ENCODE measurements around the gene HK1.

- no peak for TF ChIP-seq CTCF (IDR thresholded peaks at IDR 0.05)
- peak in 1 of 2 donors; percentile 4 for TF ChIP-seq POLR2A (IDR thresholded peaks at IDR 0.05)
Observed at GRCh38 chr10:69406302-69406811, 128.1 kb downstream of the HK1 start.
